Measurements from ENCODE around the gene SNCG. TPM values are rescaled to one million over a fixed set of nuclear protein-coding genes. Genes with fewer than 3 reads are reported as not detected.
A peak's percentile ranks its signal among the peaks of the same experiment; 100 is the strongest.

SNCG gene
- total and polyA plus RNA-seq, 9 donors: 4.4 to 11.7 (median 5.9) TPM

GRCh38 chr10:86953747-86954680, 4.4 kb upstream of the SNCG start:
- WGBS (ENCODE audit: insufficient coverage): 65% methylated on average over 8 of the region's 15 CpGs
- Histone ChIP-seq H3K9me3 (replicated peaks; ENCODE audit: control insufficient read depth, low read depth, low read length) (peaks cover 5% of the 10 kb centered on the region), H3K27ac (ENCODE audit: low read length) (peak overlapping the region; percentile 73), H3K4me3 (ENCODE audit: low read length) (no peak overlapping the region), H3K27me3 (ENCODE audit: control insufficient read depth, insufficient read depth, low read length) (no peaks in the 10 kb centered on the region), H3K36me3 (ENCODE audit: control insufficient read depth, insufficient read depth, low read length) (no peaks in the 10 kb centered on the region), H3K4me1 (ENCODE audit: control insufficient read depth, insufficient read depth, low read length) (peaks cover 55% of the 10 kb centered on the region)
- DNase-seq: peak; percentile 90

GRCh38 chr10:86954681-86955500, 3.5 kb upstream of the SNCG start:
- Histone ChIP-seq H3K36me3 (ENCODE audit: control insufficient read depth, insufficient read depth, low read length) (no peaks in the 10 kb centered on the region), H3K27me3 (ENCODE audit: control insufficient read depth, insufficient read depth, low read length) (no peaks in the 10 kb centered on the region), H3K9me3 (replicated peaks; ENCODE audit: control insufficient read depth, low read depth, low read length) (peaks cover 5% of the 10 kb centered on the region), H3K4me3 (ENCODE audit: low read length) (no peak overlapping the region), H3K27ac (ENCODE audit: low read length) (peak overlapping the region; percentile 73), H3K4me1 (ENCODE audit: control insufficient read depth, insufficient read depth, low read length) (peaks cover 63% of the 10 kb centered on the region)
- WGBS (ENCODE audit: insufficient coverage): 33% methylated on average over 11 of the region's 13 CpGs
- DNase-seq: peak; percentile 9

- WGBS (ENCODE audit: insufficient coverage): 17% methylated on average over 2 of the region's 16 CpGs
- Histone ChIP-seq H3K27me3 (ENCODE audit: control insufficient read depth, insufficient read depth, low read length) (no peaks in the 10 kb centered on the region), H3K4me3 (ENCODE audit: low read length) (peak overlapping the region; percentile 4), H3K36me3 (ENCODE audit: control insufficient read depth, insufficient read depth, low read length) (no peaks in the 10 kb centered on the region), H3K9me3 (replicated peaks; ENCODE audit: control insufficient read depth, low read depth, low read length) (peaks cover 5% of the 10 kb centered on the region), H3K27ac (ENCODE audit: low read length) (peak overlapping the region; percentile 73), H3K4me1 (ENCODE audit: control insufficient read depth, insufficient read depth, low read length) (peaks cover 70% of the 10 kb centered on the region)
- DNase-seq: peak; percentile 31
Measured at GRCh38 chr10:86955501-86956194, 2.8 kb upstream of the SNCG start.

GRCh38 chr10:86956195-86956847, 2.1 kb upstream of the SNCG start:
- Histone ChIP-seq H3K9me3 (replicated peaks; ENCODE audit: control insufficient read depth, low read depth, low read length) (peaks cover 5% of the 10 kb centered on the region), H3K4me1 (ENCODE audit: control insufficient read depth, insufficient read depth, low read length) (peaks cover 70% of the 10 kb centered on the region), H3K27me3 (ENCODE audit: control insufficient read depth, insufficient read depth, low read length) (no peaks in the 10 kb centered on the region), H3K4me3 (ENCODE audit: low read length) (peak overlapping the region; percentile 4), H3K36me3 (ENCODE audit: control insufficient read depth, insufficient read depth, low read length) (no peaks in the 10 kb centered on the region), H3K27ac (ENCODE audit: low read length) (peak overlapping the region; percentile 75)
- 53% methylated on average over 3 of the region's 7 CpGs for WGBS (ENCODE audit: insufficient coverage)
- no peak for DNase-seq

DNA sequence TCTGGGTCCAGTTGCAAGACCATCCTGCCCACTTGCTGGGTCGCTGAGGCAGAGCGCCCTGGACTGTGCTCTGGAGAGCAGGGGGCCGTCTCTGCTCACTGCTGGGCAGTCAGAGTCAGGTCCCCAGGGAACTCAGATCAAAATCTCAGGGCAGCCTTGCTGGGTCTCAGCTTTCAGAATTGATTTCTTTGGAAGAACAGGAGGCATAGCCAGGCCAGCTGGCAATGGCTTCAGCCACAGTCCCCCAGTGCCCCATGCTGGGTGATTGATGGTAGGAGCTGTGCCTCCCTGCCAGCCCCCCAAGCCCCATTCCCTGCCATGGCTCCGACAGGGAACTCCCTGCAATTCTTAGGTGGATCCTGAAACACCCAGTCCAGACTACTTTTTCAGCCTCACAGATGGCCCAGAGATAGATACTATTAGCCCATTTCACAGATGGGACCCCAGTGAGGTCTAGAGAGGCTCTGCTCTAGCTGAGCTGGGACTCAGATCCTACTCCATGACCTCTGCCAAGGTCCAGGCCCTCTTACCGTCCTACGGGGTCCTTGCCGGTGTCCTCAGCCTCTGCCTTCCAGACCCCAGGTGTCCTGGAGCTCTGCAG, 1.5 kb upstream of the SNCG start:
- Histone ChIP-seq H3K9me3 (replicated peaks; ENCODE audit: control insufficient read depth, low read depth, low read length) (peaks cover 5% of the 10 kb centered on the region), H3K4me3 (ENCODE audit: low read length) (peak overlapping the region; percentile 4), H3K27me3 (ENCODE audit: control insufficient read depth, insufficient read depth, low read length) (no peaks in the 10 kb centered on the region), H3K4me1 (ENCODE audit: control insufficient read depth, insufficient read depth, low read length) (peaks cover 71% of the 10 kb centered on the region), H3K27ac (ENCODE audit: low read length) (peak overlapping the region; percentile 75), H3K36me3 (ENCODE audit: control insufficient read depth, insufficient read depth, low read length) (no peaks in the 10 kb centered on the region)
- WGBS (ENCODE audit: insufficient coverage): 66% methylated on average over 7 of the region's 7 CpGs
- peak; percentile 10 for DNase-seq

GRCh38 chr10:86957471-86958115, 806 bp upstream of the SNCG start, which contains the start of gene MMRN2:
MMRN2 (minus strand) TSS chr10:86957615; CDS start chr10:86957541, 74 bp downstream.
- Histone ChIP-seq H3K27ac (ENCODE audit: low read length) (peak within 1 kb of the TSS; percentile 75), H3K4me3 (ENCODE audit: low read length) (peak within 1 kb of the TSS; percentile 4), H3K4me1 (ENCODE audit: control insufficient read depth, insufficient read depth, low read length) (peaks cover 74% of the 10 kb centered on the region), H3K36me3 (ENCODE audit: control insufficient read depth, insufficient read depth, low read length) (no peaks in the 10 kb centered on the region), H3K27me3 (ENCODE audit: control insufficient read depth, insufficient read depth, low read length) (no peaks in the 10 kb centered on the region), H3K9me3 (replicated peaks; ENCODE audit: control insufficient read depth, low read depth, low read length) (peaks cover 2% of the 10 kb centered on the region)
- 56% methylated on average over 6 of the region's 9 CpGs for WGBS (ENCODE audit: insufficient coverage)
- peak; percentile 63 for DNase-seq

- no peaks in the 10 kb centered on the region for H3K27me3 ChIP-seq (ENCODE audit: control insufficient read depth, insufficient read depth, low read length)
- peak; percentile 77 for DNase-seq
- H3K27ac ChIP-seq (ENCODE audit: low read length): peak overlapping the region; percentile 47
- WGBS (ENCODE audit: insufficient coverage): 45% methylated on average over 8 of the region's 16 CpGs
- H3K9me3 ChIP-seq (replicated peaks; ENCODE audit: control insufficient read depth, low read depth, low read length): no peaks in the 10 kb centered on the region
- no peaks in the 10 kb centered on the region for H3K36me3 ChIP-seq (ENCODE audit: control insufficient read depth, insufficient read depth, low read length)
- peaks cover 66% of the 10 kb centered on the region for H3K4me1 ChIP-seq (ENCODE audit: control insufficient read depth, insufficient read depth, low read length)
- no peak overlapping the region for H3K4me3 ChIP-seq (ENCODE audit: low read length)
Measured at GRCh38 chr10:86958901-86959736, 720 bp downstream of the SNCG start.

GRCh38 chr10:86959737-86960002, 1.3 kb downstream of the SNCG start:
- Histone ChIP-seq H3K27me3 (ENCODE audit: control insufficient read depth, insufficient read depth, low read length) (no peaks in the 10 kb centered on the region), H3K9me3 (replicated peaks; ENCODE audit: control insufficient read depth, low read depth, low read length) (no peaks in the 10 kb centered on the region), H3K4me3 (ENCODE audit: low read length) (no peak overlapping the region), H3K36me3 (ENCODE audit: control insufficient read depth, insufficient read depth, low read length) (no peaks in the 10 kb centered on the region), H3K27ac (ENCODE audit: low read length) (no peak overlapping the region), H3K4me1 (ENCODE audit: control insufficient read depth, insufficient read depth, low read length) (peaks cover 61% of the 10 kb centered on the region)
- DNase-seq: no peak
- 83% methylated on average over 1 of the region's 2 CpGs for WGBS (ENCODE audit: insufficient coverage)
